HG02938 (cell line): Measurements from ENCODE around the gene SASH1.

Experiments used
- ATAC-seq: cut with Tn5 transposase; IDR thresholded peaks from one replicate; pipeline ENCODE4 v1.9.1; 2021; ENCODE audit warnings: mild to moderate bottlenecking, moderate library complexity; ENCODE audit not compliant: unreplicated experiment

The SASH1 gene

GRCh38 chr6:148491638-148492251 lies 149.1 kb downstream of the SASH1 start:
- ATAC-seq, result no peak

- ATAC-seq, result no peak
These were observed 150.1 kb downstream of the SASH1 start for GRCh38 chr6:148492654-148493290.

GRCh38 chr6:148493424-148493823 lies 150.8 kb downstream of the SASH1 start:
- no peak for ATAC-seq

- no peak for ATAC-seq
These were observed 151.6 kb downstream of the SASH1 start for GRCh38 chr6:148494226-148494625.

GRCh38 chr6:148495029-148495428 lies 152.4 kb downstream of the SASH1 start:
- no peak for ATAC-seq

GRCh38 chr6:148497257-148497656 lies 154.6 kb downstream of the SASH1 start:
- ATAC-seq, result no peak

- ATAC-seq, result no peak
These were observed 155.1 kb downstream of the SASH1 start for GRCh38 chr6:148497717-148498116.

- ATAC-seq, result no peak
These were observed 157.8 kb downstream of the SASH1 start for GRCh38 chr6:148500402-148500801.

GRCh38 chr6:148501178-148501590 lies 158.5 kb downstream of the SASH1 start:
- no peak for ATAC-seq

- ATAC-seq, result no peak
These were observed 159.6 kb downstream of the SASH1 start for GRCh38 chr6:148502083-148502772.

- no peak for ATAC-seq
These were observed 160.1 kb downstream of the SASH1 start for GRCh38 chr6:148502773-148503135.

- ATAC-seq, result no peak
These were observed 161.1 kb downstream of the SASH1 start for GRCh38 chr6:148503703-148504102.

- ATAC-seq, result no peak
These were observed 165.1 kb downstream of the SASH1 start for GRCh38 chr6:148507774-148508173.

- ATAC-seq, result no peak
These were observed 165.9 kb downstream of the SASH1 start for GRCh38 chr6:148508401-148509041.

GRCh38 chr6:148509119-148509799 lies 166.6 kb downstream of the SASH1 start:
- ATAC-seq, result no peak

- ATAC-seq, result peak; percentile 75
These were observed 167.4 kb downstream of the SASH1 start for GRCh38 chr6:148509800-148510581.

GRCh38 chr6:148513145-148514071 lies 170.8 kb downstream of the SASH1 start:
- no peak for ATAC-seq

- no peak for ATAC-seq
These were observed 171.6 kb downstream of the SASH1 start for GRCh38 chr6:148514091-148514845.

GRCh38 chr6:148516217-148516616 lies 173.6 kb downstream of the SASH1 start:
- no peak for ATAC-seq
